Activated T-helper 1 cell treated with anti-CD3 and anti-CD28 coated beads, Interleukin-2, amount 50 U/mL, for 16 hours (primary cell): ENCODE results near the gene PELI1.

Source experiments
- DNase-seq, 2 donors: peaks; one replicate each; pipeline ENCODE4 v3.0.0-alpha.2; 2020; ENCODE audit warnings: low read depth in 1 of 2, low spot score in 1 of 2

PELI1 gene

GRCh38 chr2:64157792-64158191 is 13.6 kb upstream of the PELI1 start:
- DNase-seq = no peak

- DNase-seq = no peak
Measured at GRCh38 chr2:64153811-64154210, 9.6 kb upstream of the PELI1 start.

- no peak for DNase-seq
Measured at GRCh38 chr2:64151476-64151875, 7.3 kb upstream of the PELI1 start.

GRCh38 chr2:64145714-64146113 is 1.5 kb upstream of the PELI1 start:
- no peak for DNase-seq

GRCh38 chr2:64145119-64145518 is 899 bp upstream of the PELI1 start:
- DNase-seq = no peak

GRCh38 chr2:64143169-64144056 is 807 bp downstream of the PELI1 start:
- DNase-seq = peak in 1 of 2 donors; percentile 10

- DNase-seq = no peak
Measured at GRCh38 chr2:64142741-64143168, 1.5 kb downstream of the PELI1 start.

- DNase-seq = no peak
Measured at GRCh38 chr2:64141674-64142405, 2.4 kb downstream of the PELI1 start.

- DNase-seq = no peak
Measured at GRCh38 chr2:64140665-64141200, 3.5 kb downstream of the PELI1 start.

GRCh38 chr2:64139956-64140355 is 4.3 kb downstream of the PELI1 start:
- no peak for DNase-seq

- DNase-seq = no peak
Measured at GRCh38 chr2:64137996-64138395, 6.2 kb downstream of the PELI1 start.

- DNase-seq = no peak
Measured at GRCh38 chr2:64137567-64137966, 6.7 kb downstream of the PELI1 start.

- no peak for DNase-seq
Measured at GRCh38 chr2:64135421-64135820, 8.8 kb downstream of the PELI1 start.

- DNase-seq = no peak
Measured at GRCh38 chr2:64134813-64135212, 9.4 kb downstream of the PELI1 start.

GRCh38 chr2:64133828-64134227 is 10.4 kb downstream of the PELI1 start:
- no peak for DNase-seq

- DNase-seq = no peak
Measured at GRCh38 chr2:64133354-64133753, 10.9 kb downstream of the PELI1 start.

GRCh38 chr2:64130333-64130732 is 13.9 kb downstream of the PELI1 start:
- no peak for DNase-seq

- DNase-seq = no peak
Measured at GRCh38 chr2:64128943-64129391, 15.3 kb downstream of the PELI1 start.

- DNase-seq = no peak
Measured at GRCh38 chr2:64128406-64128805, 15.8 kb downstream of the PELI1 start.

GRCh38 chr2:64127119-64127518 is 17.1 kb downstream of the PELI1 start:
- no peak for DNase-seq

- DNase-seq = no peak
Measured at GRCh38 chr2:64126601-64127000, 17.6 kb downstream of the PELI1 start.

- DNase-seq = no peak
Measured at GRCh38 chr2:64124571-64124970, 19.6 kb downstream of the PELI1 start.
